GM19468 (cell line): ENCODE measurements around the gene NAB2.

Experiments
- ATAC-seq: cut with Tn5 transposase; IDR thresholded peaks from one replicate; pipeline ENCODE4 v1.9.1; 2021; ENCODE audit warnings: mild to moderate bottlenecking, moderate library complexity, moderate number of reproducible peaks; ENCODE audit not compliant: unreplicated experiment; ENCODE audit errors: extremely low read depth

Gene NAB2

GRCh38 chr12:57093415-57094207 is 4.7 kb downstream of the NAB2 start:
- ATAC-seq = no peak

GRCh38 chr12:57094208-57095160 is 5.6 kb downstream of the NAB2 start:
- ATAC-seq = no peak

GRCh38 chr12:57095440-57095839 is 6.5 kb downstream of the NAB2 start:
- no peak for ATAC-seq

- no peak for ATAC-seq
Measured at GRCh38 chr12:57096099-57096572, 7.2 kb downstream of the NAB2 start.

- no peak for ATAC-seq
Measured at GRCh38 chr12:57096748-57097553, 8.0 kb downstream of the NAB2 start.

- ATAC-seq = no peak
Measured at GRCh38 chr12:57097554-57097835, 8.6 kb downstream of the NAB2 start.

- ATAC-seq = no peak
Measured at GRCh38 chr12:57098546-57098945, 9.6 kb downstream of the NAB2 start.

- no peak for ATAC-seq
Measured at GRCh38 chr12:57099047-57099714, 10.3 kb downstream of the NAB2 start.

GRCh38 chr12:57099766-57100165 is 10.9 kb downstream of the NAB2 start:
- ATAC-seq = no peak

- no peak for ATAC-seq
Measured at GRCh38 chr12:57101892-57102695, 13.2 kb downstream of the NAB2 start.

- ATAC-seq = no peak
Measured at GRCh38 chr12:57103856-57104255, 14.9 kb downstream of the NAB2 start.

GRCh38 chr12:57104292-57104910 is 15.5 kb downstream of the NAB2 start:
- ATAC-seq = no peak

GRCh38 chr12:57105011-57105753 is 16.3 kb downstream of the NAB2 start:
- ATAC-seq = no peak

- ATAC-seq = no peak
Measured at GRCh38 chr12:57106021-57106708, 17.3 kb downstream of the NAB2 start.

GRCh38 chr12:57107456-57108155 is 18.7 kb downstream of the NAB2 start:
- ATAC-seq = no peak

- ATAC-seq = no peak
Measured at GRCh38 chr12:57109207-57110103, 20.5 kb downstream of the NAB2 start.
